GM18499 (cell line): ENCODE measurements around the gene KRTAP4-11.
"Not testable (repeated sequence)": the region's sequence is repeated elsewhere in the genome, so short reads cannot be mapped to it uniquely, and the experiment has no call there.

Experiments used
- ATAC-seq: cut with Tn5 transposase; IDR thresholded peaks from one replicate; pipeline ENCODE4 v1.9.1; 2021; ENCODE audit warnings: moderate number of reproducible peaks; ENCODE audit not compliant: insufficient read depth, unreplicated experiment

The KRTAP4-11 gene

GRCh38 chr17:41125064-41125463 is 6.9 kb upstream of the KRTAP4-11 start:
- no peak for ATAC-seq

DNA sequence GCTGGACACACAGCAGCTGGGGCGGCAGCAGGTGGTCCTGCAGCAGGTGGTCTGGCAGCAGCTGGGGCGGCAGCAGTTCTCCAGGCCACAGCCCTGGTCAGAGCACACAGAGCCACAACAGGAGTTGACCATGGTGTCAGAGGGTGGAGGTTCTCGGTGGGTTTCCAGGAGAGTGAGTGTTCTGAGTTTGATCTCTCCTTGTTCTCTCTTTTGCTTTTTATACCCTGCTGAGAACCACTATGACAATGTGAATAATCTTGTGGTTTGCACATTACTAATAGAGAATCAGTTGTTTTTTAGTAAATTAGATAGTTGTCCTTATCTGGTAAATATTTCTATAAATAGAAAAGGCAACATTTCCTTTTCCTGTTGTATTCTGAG is 5.8 kb upstream of the KRTAP4-11 start, which contains the start of gene KRTAP4-12:
TSS of gene KRTAP4-12 (minus strand) at position 192 of the 381 bp plus-strand sequence. CDS start at position 132, 60 bp downstream.
- not testable (repeated sequence) for ATAC-seq

GRCh38 chr17:41123292-41123990 is 5.3 kb upstream of the KRTAP4-11 start:
- not testable (repeated sequence) for ATAC-seq

DNA sequence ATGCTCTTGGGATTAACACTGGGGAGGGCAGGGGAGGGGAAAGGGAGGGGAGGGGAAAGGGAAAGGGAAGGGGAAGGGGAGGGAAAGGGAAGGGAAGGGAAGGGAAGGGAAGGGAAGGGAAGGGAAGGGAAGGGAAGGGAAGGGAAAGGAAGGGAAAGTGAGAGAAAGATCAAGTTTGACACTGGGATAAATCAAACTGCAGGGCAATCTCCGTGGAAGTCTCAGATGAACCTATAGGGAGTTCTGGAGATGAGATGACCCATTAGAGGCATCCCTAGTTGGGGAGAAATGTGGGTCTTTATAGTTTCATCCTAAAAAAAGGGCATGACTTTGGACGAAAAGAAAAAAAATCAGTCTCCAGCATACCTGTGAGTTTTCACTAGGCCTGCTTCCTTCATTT is 3.6 kb upstream of the KRTAP4-11 start:
- ATAC-seq, result no peak

- ATAC-seq, result not testable (repeated sequence)
Observed at GRCh38 chr17:41119696-41120690, 1.8 kb upstream of the KRTAP4-11 start.

- no peak for ATAC-seq
Observed at GRCh38 chr17:41118721-41119120, 548 bp upstream of the KRTAP4-11 start.

DNA sequence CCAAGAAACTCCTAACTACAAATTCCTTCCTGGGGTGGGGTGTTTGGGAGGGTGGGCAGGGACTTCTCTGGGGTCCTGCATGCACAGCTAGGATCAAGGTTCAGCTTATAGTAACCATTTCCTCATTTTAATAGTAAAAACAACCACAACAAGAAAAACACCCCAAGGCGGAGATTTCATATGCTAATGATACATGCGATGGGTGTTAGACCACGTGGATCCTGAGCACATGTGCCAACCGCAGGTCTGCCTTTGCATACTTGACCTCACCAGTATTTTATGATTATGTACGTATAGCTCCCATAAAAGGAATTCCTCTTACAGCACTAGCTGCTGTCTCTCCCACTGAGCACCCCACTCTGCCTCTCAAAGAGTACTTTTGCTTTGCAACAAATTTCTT is 1.9 kb downstream of the KRTAP4-11 start:
- ATAC-seq, result no peak

DNA sequence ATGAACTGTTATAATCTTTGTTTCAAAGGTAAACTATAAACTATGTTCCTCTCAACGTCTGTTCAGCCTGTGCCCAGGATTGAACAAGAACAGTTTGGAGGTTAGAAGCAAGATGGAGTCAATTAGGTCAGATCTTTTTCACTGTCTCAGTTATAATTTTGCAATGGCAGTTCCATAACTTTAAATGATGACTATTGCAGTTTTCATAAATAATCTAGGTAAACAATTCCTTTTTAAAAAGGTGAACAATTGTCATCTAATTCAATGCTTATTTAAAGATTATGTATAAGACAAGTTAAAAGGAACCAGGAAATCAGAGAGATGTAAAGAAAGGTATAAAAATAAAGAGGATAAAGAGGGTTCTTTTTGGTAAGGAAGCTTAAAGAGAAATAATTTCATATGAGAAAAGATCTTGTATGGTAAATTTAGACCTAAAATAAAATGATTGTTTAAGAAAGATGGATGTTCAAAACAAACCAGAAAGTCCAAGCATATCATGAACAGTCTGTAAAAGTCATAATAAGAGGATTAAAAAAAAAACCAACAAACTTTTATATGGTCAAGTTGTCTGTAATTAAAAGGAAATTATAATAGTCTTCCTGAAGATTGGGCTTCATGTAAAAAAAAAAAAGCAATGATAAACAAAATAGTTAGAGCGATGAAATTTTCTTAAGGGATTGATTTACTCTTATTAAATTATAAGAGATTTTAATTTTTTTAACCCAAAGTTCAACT is 6.9 kb downstream of the KRTAP4-11 start:
- no peak for ATAC-seq

DNA sequence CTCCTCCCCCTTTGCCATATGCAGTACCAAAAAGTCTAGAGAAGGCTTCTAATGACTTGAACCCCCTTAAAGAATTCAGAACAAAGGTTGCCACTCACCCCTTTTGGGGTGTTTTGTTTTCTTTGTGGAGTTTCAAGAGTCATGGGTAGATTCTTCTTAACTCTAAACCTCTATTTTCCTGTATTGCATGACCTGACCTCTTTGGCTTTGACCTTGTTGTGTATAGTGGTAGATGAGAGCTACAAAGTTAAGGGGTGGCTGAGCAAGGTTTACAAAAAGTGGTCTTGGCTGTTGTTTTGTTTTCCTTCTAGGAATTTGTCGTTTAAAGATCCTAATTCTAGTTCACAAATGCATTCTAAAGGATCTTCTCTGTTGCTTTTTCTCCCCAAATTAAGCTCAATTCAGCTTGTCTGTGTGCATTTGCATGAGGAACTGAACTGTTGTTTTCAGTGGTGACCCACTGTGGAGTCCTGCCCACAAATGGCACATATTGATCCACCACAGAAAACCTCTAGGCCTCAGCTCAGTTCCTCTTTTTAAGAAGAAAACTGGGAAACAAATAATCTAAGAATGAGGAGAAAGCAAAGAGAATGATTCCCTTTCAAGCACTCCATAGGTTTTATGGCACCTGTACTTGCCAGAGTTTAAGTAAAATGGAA is 9.3 kb downstream of the KRTAP4-11 start:
- not testable (repeated sequence) for ATAC-seq

DNA sequence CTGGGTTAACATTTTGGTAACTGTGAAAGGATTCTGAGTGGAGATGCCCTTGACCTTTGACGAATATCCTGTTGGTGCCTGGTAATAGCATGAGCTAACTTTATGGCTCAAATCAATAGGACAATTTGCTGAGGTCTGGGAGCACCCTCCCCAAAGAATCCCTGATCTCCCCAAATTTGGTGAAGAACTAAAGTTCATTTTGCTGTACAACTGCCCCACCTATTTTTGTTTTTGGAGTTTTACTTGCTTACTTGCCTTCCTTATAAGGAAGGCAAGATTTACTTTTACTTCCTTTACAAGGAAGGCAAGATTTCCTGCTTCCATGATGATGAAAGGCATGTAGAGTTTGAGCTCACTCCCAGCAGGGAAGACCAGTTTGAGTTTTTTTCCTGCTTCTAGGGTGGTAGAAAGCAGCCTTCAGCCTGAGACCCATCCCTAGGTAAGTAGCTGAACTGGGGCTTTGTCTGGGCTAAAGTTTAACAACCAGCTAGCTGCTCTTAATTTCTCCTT is 10.2 kb downstream of the KRTAP4-11 start:
- no peak for ATAC-seq

- not testable (repeated sequence) for ATAC-seq
Observed at GRCh38 chr17:41105347-41105746, 12.8 kb downstream of the KRTAP4-11 start, which contains the start of gene KRTAP4-9. Gene KRTAP4-9, plus strand, starts transcription at chr17:41105389. Its CDS starts 0 bp downstream, at chr17:41105389.

- not testable (repeated sequence) for ATAC-seq
Observed at GRCh38 chr17:41104386-41105038, 13.7 kb downstream of the KRTAP4-11 start.

DNA sequence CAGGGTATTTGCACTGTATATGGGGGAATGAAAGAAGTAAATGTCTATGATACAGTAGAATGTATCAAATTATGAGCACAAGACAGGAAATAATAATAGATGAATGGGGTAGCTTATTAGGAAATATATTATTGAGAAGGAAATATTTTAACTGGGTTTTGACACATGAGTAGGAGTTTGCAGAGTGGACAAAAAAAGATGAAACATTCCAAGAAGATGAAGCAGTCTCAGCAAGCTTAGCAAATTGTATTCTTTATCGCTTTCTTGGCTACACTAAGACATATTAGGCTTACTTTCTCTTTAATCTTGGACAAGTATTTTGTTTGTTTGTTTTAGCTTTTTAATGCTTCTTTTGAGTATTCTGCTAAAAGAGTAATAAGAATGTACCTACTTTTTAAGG is 14.3 kb downstream of the KRTAP4-11 start:
- no peak for ATAC-seq

- ATAC-seq, result no peak
Observed at GRCh38 chr17:41101586-41102259, 16.4 kb downstream of the KRTAP4-11 start, which contains the start of gene KRTAP4-16. Gene KRTAP4-16, minus strand, starts transcription at chr17:41102209. Its CDS starts 0 bp downstream, at chr17:41102209.

DNA sequence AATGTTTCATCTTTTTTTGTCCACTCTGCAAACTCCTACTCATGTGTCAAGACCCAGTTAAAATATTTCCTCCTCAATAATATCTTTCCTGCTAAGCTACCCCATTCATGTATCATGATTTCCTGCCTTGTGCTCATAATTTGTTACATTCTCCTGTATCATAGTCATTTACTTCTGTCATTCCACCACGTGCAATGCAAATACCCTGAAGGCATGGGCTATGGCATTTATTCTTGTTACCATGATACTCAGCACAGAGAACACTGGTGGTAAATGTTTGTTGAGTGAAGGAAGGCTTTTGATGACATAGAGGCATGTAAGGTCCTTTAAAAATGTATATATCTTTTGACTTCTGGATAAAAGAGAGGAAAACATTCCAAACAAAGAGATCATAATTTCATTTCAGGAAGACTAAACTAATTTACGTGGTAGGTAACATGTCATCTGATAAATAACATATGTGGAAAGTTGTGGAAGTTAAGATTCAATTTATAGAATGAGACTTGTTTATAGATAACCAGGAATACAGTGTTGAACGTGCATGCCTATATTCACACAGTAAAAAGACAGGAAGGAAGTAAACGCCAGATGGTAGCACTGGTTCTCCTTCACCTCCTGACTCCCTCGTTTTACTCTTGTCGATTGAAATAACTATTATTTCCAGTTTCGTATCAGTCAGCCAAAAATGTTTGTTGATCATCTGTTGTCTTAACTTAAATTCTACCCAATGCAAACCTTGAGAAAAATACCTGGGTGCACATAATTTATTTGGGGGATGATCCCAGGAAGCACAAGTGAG is 18.3 kb downstream of the KRTAP4-11 start:
- ATAC-seq, result not testable (repeated sequence)

DNA sequence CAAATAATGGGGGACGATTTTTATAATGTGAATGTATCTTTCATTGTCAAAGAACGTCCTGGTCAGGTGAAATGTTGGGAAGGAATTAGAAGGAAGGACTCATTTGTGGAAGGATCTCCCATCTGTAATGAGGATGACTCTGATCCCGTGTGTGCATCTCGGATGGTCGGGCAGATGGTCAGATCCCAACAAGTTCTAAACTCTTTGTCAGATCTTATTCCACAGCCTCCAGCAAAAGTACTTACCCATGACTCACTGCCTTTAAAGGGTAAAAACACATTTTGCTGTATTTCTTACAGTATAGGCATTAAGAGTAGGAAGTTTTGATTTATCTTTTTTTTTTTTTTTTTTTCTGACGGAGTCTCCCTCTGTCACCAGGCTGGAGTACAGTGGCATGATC is 19.7 kb downstream of the KRTAP4-11 start:
- ATAC-seq, result no peak

GRCh38 chr17:41098042-41098441 is 20.1 kb downstream of the KRTAP4-11 start, which contains the start of gene KRTAP4-8:
Gene KRTAP4-8, minus strand, starts transcription at chr17:41098142. Its CDS starts 58 bp downstream, at chr17:41098084.
- no peak for ATAC-seq
